Bronchial epithelial cell (primary cell): ENCODE data around the gene HPCA. TPM values are rescaled to one million over a fixed set of nuclear protein-coding genes. Genes with fewer than 3 reads are reported as not detected.

Experiments
- DNase-seq: peaks from one replicate; pipeline ENCODE4 v3.0.0-alpha.2; 2010; ENCODE audit warnings: low read depth
- FAIRE-seq: peaks from 2 replicates; lab custom pipeline; 2011; peaks lifted over from hg19 to GRCh38; lab: Jason Lieb, UNC
- H3K27me3 ChIP-seq: 2 replicates; pipeline ENCODE4 v1.5.1; 2011; ENCODE audit warnings: low read length; ENCODE audit not compliant: control insufficient read depth, insufficient read depth
- H3K36me3 ChIP-seq: 2 replicates; pipeline ENCODE4 v1.5.1; 2011; ENCODE audit warnings: low read length; ENCODE audit not compliant: control insufficient read depth, insufficient read depth
- H3K4me3 ChIP-seq: 2 replicates; pipeline ENCODE4 v1.5.1; 2011; ENCODE audit warnings: mild to moderate bottlenecking, low read depth, low read length, control low read depth
- total RNA-seq: library from RNA; depleted of rRNA; stranded (reverse); fragments of >200 nt; gene quantifications from 2 replicates; pipeline ENCODE4 v1.2.1, GENCODE V29; 2014
- TF ChIP-seq, protein P1 (sequence below): IDR thresholded peaks from 2 replicates; pipeline ENCODE4 v1.5.1; 2011; ENCODE audit warnings: mild to moderate bottlenecking, moderate library complexity, low read length, control low read depth, inconsistent platforms; ENCODE audit not compliant: insufficient read depth, severe bottlenecking

Gene HPCA
- total RNA-seq, 1 donor from 2014 or later, result not detected

GRCh38 chr1:32900371-32900955 is 14.2 kb downstream of the HPCA start:
- DNase-seq (no peak), FAIRE-seq (no peak)
- TF ChIP-seq, protein P1, sequence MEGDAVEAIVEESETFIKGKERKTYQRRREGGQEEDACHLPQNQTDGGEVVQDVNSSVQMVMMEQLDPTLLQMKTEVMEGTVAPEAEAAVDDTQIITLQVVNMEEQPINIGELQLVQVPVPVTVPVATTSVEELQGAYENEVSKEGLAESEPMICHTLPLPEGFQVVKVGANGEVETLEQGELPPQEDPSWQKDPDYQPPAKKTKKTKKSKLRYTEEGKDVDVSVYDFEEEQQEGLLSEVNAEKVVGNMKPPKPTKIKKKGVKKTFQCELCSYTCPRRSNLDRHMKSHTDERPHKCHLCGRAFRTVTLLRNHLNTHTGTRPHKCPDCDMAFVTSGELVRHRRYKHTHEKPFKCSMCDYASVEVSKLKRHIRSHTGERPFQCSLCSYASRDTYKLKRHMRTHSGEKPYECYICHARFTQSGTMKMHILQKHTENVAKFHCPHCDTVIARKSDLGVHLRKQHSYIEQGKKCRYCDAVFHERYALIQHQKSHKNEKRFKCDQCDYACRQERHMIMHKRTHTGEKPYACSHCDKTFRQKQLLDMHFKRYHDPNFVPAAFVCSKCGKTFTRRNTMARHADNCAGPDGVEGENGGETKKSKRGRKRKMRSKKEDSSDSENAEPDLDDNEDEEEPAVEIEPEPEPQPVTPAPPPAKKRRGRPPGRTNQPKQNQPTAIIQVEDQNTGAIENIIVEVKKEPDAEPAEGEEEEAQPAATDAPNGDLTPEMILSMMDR, result no peak
- Histone ChIP-seq H3K4me3 (peak overlapping the region; percentile 85), H3K27me3 (no peaks in the 10 kb centered on the region), H3K36me3 (peaks cover 5% of the 10 kb centered on the region)

- peak within 1 kb of the TSS; percentile 85 for H3K4me3 ChIP-seq
- no peaks in the 10 kb centered on the region for H3K27me3 ChIP-seq
- TF ChIP-seq, protein P1, result peak; percentile 13
- DNase-seq, result peak; percentile 37
- no peak for FAIRE-seq
- no peaks in the 10 kb centered on the region for H3K36me3 ChIP-seq
These were observed 14.9 kb downstream of the HPCA start, which contains the start of gene TMEM54 for GRCh38 chr1:32900956-32901822. TSS of gene TMEM54 (minus strand) at chr1:32901389. CDS start at chr1:32901238, 151 bp downstream.

GRCh38 chr1:32901823-32902534 is 15.7 kb downstream of the HPCA start:
- TF ChIP-seq, protein P1, result no peak
- H3K4me3 ChIP-seq, result peak overlapping the region; percentile 85
- DNase-seq, result no peak
- H3K27me3 ChIP-seq, result no peaks in the 10 kb centered on the region
- no peaks in the 10 kb centered on the region for H3K36me3 ChIP-seq
- no peak for FAIRE-seq

- TF ChIP-seq, protein P1, result no peak
- no peak for DNase-seq
- H3K36me3 ChIP-seq, result no peaks in the 10 kb centered on the region
- FAIRE-seq, result no peak
- no peaks in the 10 kb centered on the region for H3K27me3 ChIP-seq
- no peak overlapping the region for H3K4me3 ChIP-seq
These were observed 16.2 kb downstream of the HPCA start for GRCh38 chr1:32902535-32902920.

- no peak overlapping the region for H3K4me3 ChIP-seq
- no peak for DNase-seq
- TF ChIP-seq, protein P1, result no peak
- FAIRE-seq, result no peak
- H3K27me3 ChIP-seq, result no peaks in the 10 kb centered on the region
- H3K36me3 ChIP-seq, result no peaks in the 10 kb centered on the region
These were observed 17.9 kb downstream of the HPCA start for GRCh38 chr1:32903991-32904785.
